ENCODE measurements around the gene NRL.

Gene NRL

DNA sequence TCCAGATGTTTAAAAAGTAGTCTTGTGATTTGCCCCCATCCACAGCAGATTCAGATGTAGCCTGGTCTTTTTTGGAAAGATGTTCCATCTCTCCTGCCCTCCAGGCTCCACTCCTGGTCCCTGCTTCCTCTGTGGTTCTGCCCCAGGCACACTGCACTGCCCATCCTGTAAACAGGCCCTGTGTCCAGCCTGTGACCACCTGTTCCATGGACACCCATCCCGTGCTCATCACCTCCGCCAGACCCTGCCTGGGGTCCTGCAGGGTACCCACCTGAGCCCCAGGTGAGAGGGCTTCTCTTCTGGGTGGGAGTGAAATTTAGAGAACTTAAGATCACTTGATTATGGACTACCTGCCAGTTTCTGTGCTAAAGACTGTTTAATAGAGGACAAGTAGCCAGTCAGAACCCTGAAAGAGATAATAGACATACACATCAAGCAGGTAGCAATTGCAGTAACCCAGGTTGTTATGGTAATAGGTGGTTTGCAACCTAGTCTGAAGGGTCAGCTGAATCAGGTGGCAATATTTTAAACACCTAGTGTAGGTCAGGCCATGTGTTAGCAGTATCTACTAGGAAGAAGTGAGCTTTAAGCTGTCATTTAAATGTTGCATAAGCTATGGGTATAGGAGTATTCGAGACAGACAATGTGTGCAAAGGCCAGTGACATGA lies 34.7 kb upstream of the NRL start:
- no peak overlapping the region for H3K4me3 ChIP-seq (replicated peaks; ENCODE audit: low read depth, low read length)
- TF ChIP-seq, protein P1, sequence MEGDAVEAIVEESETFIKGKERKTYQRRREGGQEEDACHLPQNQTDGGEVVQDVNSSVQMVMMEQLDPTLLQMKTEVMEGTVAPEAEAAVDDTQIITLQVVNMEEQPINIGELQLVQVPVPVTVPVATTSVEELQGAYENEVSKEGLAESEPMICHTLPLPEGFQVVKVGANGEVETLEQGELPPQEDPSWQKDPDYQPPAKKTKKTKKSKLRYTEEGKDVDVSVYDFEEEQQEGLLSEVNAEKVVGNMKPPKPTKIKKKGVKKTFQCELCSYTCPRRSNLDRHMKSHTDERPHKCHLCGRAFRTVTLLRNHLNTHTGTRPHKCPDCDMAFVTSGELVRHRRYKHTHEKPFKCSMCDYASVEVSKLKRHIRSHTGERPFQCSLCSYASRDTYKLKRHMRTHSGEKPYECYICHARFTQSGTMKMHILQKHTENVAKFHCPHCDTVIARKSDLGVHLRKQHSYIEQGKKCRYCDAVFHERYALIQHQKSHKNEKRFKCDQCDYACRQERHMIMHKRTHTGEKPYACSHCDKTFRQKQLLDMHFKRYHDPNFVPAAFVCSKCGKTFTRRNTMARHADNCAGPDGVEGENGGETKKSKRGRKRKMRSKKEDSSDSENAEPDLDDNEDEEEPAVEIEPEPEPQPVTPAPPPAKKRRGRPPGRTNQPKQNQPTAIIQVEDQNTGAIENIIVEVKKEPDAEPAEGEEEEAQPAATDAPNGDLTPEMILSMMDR (IDR thresholded peaks at IDR 0.05; ENCODE audit: low read depth, low read length, missing control alignments) = no peak
- DNase-seq (ENCODE audit: extremely low read depth, low read depth) = no peak

DNA sequence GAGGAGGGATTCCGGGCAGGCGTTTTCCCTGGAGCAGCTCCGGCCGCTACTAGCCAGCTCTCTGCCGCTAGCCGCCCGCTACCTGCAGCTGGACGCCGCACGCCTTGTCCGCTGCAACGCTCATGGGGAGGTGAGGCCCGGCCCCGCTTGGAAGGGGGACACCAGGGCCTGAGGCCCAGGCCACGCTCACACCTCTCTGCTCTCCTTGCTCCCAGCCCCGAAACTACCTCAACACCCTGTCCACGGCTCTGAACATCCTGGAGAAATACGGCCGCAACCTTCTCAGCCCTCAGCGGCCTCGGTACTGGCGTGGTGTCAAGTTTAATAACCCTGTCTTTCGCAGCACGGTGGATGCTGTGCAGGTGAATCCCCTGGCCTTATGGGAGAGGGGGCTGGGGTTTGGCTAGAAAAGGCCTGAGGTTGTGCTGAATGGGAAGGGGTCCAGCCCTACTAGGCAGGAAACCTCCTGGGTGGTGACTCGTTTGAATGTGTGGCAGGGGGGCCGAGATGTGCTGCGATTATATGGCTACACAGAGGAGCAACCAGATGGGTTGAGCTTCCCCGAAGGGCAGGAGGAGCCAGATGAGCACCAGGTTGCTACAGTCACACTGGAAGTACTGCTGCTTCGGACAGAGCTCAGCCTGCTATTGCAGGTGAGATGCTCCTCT lies 33.1 kb upstream of the NRL start:
- TF ChIP-seq, protein P1 (IDR thresholded peaks at IDR 0.05; ENCODE audit: low read depth, low read length, missing control alignments) = no peak
- DNase-seq (ENCODE audit: extremely low read depth, low read depth) = no peak
- H3K4me3 ChIP-seq (replicated peaks; ENCODE audit: low read depth, low read length) = peak overlapping the region; percentile 75

DNA sequence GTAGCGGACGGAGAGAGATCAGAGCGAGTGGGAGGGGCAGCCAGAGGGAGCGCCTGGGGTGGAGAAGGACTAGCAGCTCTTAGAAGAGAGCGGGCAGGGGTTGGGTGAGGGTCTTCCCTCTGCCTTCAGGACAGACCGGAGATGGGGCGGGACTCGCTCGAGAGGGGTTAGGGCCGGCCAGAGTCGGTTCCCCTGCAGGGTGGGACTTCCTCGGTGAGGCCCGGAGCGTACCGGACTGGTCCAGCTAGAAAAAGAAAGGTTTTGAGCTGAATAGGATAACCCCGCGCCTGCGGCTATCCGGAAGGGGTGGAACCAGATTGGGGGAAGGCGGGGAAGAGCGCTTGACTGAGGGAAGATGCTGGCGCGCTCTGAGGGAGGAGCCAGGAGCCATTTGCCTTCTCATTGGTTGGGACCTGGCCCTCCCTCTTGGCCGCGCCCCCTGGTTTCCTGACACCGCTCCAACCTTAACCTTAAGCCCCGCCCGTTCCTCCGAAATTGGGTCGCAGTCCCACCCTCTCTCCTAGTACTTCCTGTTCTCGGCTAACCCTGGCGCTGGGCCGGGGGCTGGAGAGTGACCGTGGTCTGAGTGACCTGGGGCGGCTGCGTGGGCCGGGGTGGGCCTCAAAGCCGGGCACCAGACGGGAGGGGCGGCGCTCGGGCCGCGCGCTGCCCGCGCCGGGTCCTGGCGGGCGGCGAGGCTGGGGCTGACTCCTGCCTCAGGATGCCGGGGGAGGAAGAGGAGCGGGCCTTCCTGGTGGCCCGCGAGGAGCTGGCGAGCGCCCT lies 32.4 kb upstream of the NRL start, which contains the start of gene RNF31:
TSS of gene RNF31 (plus strand) at position 521 of the 783 bp plus-strand sequence. CDS start at position 722, 201 bp downstream.
- peak within 1 kb of the TSS; percentile 75 for H3K4me3 ChIP-seq (replicated peaks; ENCODE audit: low read depth, low read length)
- TF ChIP-seq, protein P1 (IDR thresholded peaks at IDR 0.05; ENCODE audit: low read depth, low read length, missing control alignments) = no peak
- peak; percentile 94 for DNase-seq (ENCODE audit: extremely low read depth, low read depth)

DNA sequence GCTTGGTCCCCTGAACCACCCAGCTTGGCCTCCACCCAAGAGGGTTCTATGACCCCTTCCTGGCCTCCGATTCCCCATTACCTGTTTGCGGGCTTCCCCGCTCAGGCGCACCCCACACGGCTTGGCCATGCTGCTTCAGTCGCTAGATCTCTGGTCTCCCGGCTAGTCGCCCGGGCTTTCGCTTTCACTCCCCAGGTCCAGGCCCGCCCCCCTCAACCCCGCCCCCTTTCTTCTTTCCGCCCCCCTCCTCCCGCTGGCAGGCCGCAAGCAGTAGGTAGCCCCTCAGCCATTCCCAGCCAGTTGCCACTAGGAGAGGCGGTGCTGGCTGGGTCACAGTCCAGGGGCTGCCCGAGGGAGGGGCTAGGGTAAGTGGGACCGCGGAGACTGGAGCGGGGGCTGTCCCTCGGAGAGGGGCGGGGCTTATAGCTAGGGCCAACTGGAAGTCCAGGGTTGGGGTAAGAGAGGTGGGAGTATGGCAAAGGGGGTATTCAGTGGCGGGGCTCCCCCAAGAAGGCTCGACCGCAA lies 31.8 kb upstream of the NRL start, which contains the start of gene PSME2:
TSS of gene PSME2 (minus strand) at position 158 of the 525 bp plus-strand sequence. CDS start at position 129, 29 bp downstream.
- DNase-seq (ENCODE audit: extremely low read depth, low read depth) = peak; percentile 85
- TF ChIP-seq, protein P1 (IDR thresholded peaks at IDR 0.05; ENCODE audit: low read depth, low read length, missing control alignments) = no peak
- H3K4me3 ChIP-seq (replicated peaks; ENCODE audit: low read depth, low read length) = peak within 1 kb of the TSS; percentile 75

DNA sequence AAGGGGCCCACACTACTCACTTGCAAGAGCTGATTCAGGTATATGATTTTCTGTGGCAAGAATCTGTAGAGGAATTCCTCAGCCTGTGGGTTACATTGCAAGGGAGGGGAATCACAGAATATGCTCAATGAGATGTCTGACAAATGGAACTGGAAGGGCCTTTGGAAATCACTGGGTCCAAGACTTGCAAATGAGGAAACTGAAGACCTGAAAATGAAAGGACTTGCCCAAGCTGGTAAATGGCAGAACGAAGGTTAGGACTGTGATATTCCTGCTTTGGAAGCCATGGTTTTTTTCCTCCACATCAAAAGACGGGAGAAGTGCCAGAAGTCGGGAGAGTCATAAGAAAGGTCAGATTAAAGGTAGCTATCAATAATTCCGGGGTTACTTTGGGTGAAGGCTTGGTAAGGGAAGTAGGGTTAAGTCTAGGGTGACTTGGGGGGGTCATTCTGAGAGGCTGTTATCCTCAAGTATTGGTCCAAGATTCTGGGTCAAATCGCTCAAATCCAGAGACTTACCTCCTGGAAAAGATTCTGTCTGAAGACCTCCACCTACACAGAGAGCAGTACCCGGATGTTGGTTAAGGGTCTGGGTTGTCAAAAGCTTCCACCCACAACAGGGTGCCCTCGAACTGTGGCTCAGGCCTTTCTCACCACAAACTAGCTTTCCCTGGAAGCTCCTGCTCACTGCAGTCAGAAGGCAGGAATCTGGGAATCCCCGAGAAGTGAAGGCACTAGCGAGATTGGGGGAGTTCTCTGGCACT lies 31.1 kb upstream of the NRL start:
- H3K4me3 ChIP-seq (replicated peaks; ENCODE audit: low read depth, low read length) = peak overlapping the region; percentile 75
- no peak for DNase-seq (ENCODE audit: extremely low read depth, low read depth)
- TF ChIP-seq, protein P1 (IDR thresholded peaks at IDR 0.05; ENCODE audit: low read depth, low read length, missing control alignments) = no peak

DNA sequence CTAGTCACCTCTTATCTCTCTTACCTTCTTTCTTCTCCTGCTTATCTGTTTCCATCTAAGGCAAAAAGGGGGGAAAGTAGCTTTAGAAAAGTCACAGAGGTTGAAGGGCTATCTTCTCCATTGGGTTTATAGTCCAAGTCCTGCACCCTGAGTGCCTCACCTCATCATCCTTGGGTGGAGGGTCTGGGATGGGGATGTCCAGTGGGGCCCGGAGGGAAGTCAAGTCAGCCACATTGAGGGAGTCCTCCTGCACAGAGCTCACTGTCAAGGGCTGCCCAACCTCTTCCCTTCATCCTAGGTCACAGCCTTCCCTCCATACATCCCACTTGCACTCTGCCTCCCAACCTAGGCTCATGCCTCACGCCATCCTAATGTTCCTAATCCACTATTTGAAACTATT lies 30.5 kb upstream of the NRL start:
- DNase-seq (ENCODE audit: extremely low read depth, low read depth) = no peak
- TF ChIP-seq, protein P1 (IDR thresholded peaks at IDR 0.05; ENCODE audit: low read depth, low read length, missing control alignments) = no peak
- peak overlapping the region; percentile 75 for H3K4me3 ChIP-seq (replicated peaks; ENCODE audit: low read depth, low read length)

All from HFF-Myc (cell line).